Muscle layer of duodenum (tissue), 2 donors: ENCODE measurements around the gene RHBDD1.
A peak's percentile ranks its signal among the peaks of the same experiment; 100 is the strongest.

Source experiments
- H3K27ac ChIP-seq: one replicate; pipeline ENCODE4 v1.7.0; 2013; ENCODE audit warnings: mild to moderate bottlenecking, low read length
- H3K27me3 ChIP-seq: one replicate; pipeline ENCODE4 v1.7.0; 2013; ENCODE audit warnings: low read depth, mild to moderate bottlenecking, control low read depth, low read length
- H3K36me3 ChIP-seq, 2 donors: one replicate each; pipeline ENCODE4 v1.7.0; 2013; ENCODE audit warnings: low read length in 2 of 2, control low read depth in 1 of 2, mild to moderate bottlenecking in 1 of 2; ENCODE audit not compliant: insufficient read depth in 2 of 2, control insufficient read depth in 1 of 2
- H3K4me1 ChIP-seq, 2 donors: one replicate each; pipeline ENCODE4 v1.7.0; 2013; ENCODE audit warnings: low read length in 2 of 2, mild to moderate bottlenecking in 2 of 2, control low read depth in 1 of 2, moderate library complexity in 1 of 2; ENCODE audit not compliant: insufficient read depth in 2 of 2, control insufficient read depth in 1 of 2
- H3K4me3 ChIP-seq, 2 donors: one replicate each; pipeline ENCODE4 v1.7.0; 2013; ENCODE audit warnings: low read length in 2 of 2, low read depth in 1 of 2, mild to moderate bottlenecking in 1 of 2
- H3K9me3 ChIP-seq, 2 donors: one replicate each; pipeline ENCODE4 v1.7.0; 2013; ENCODE audit warnings: low read length in 2 of 2, control low read depth in 1 of 2, mild to moderate bottlenecking in 1 of 2; ENCODE audit not compliant: control insufficient read depth in 1 of 2
- donor health status: healthy.

Gene RHBDD1

GRCh38 chr2:226835796-226836547 lies at the start of gene RHBDD1:
TSS of gene RHBDD1 (plus strand) at chr2:226836054. CDS start at chr2:226864694, 28,640 bp downstream.
- H3K36me3 ChIP-seq = peaks cover 0 to 4% of the 10 kb centered on the region in 2 donors
- H3K4me3 ChIP-seq = peak within 1 kb of the TSS; percentile 70 to 79
- H3K4me1 ChIP-seq = peaks cover 12 to 20% of the 10 kb centered on the region in 2 donors
- no peaks in the 10 kb centered on the region for H3K9me3 ChIP-seq
- no peaks in the 10 kb centered on the region for H3K27me3 ChIP-seq
- peak within 1 kb of the TSS; percentile 99 for H3K27ac ChIP-seq

GRCh38 chr2:226788064-226788463 lies 47.8 kb upstream of the RHBDD1 start:
- Histone ChIP-seq H3K27ac (no peak overlapping the region), H3K4me3 (no peak overlapping the region), H3K4me1 (peaks cover 0 to 18% of the 10 kb centered on the region in 2 donors)

GRCh38 chr2:226788881-226789490 lies 46.9 kb upstream of the RHBDD1 start:
- peak overlapping the region; percentile 29 for H3K27ac ChIP-seq

More at GRCh38 chr2:226788064-226788463, 47.8 kb upstream of the RHBDD1 start:
- Histone ChIP-seq H3K27me3 (no peaks in the 10 kb centered on the region), H3K36me3 (no peaks in the 10 kb centered on the region), H3K9me3 (no peaks in the 10 kb centered on the region)

GRCh38 chr2:226790011-226790410 lies 45.8 kb upstream of the RHBDD1 start:
- Histone ChIP-seq H3K27me3 (no peaks in the 10 kb centered on the region), H3K9me3 (no peaks in the 10 kb centered on the region), H3K27ac (no peak overlapping the region), H3K4me1 (peaks cover 0 to 18% of the 10 kb centered on the region in 2 donors), H3K36me3 (no peaks in the 10 kb centered on the region), H3K4me3 (no peak overlapping the region)

More at GRCh38 chr2:226788881-226789490, 46.9 kb upstream of the RHBDD1 start:
- Histone ChIP-seq H3K27me3 (no peaks in the 10 kb centered on the region), H3K4me1 (peaks cover 0 to 18% of the 10 kb centered on the region in 2 donors), H3K36me3 (no peaks in the 10 kb centered on the region), H3K4me3 (no peak overlapping the region), H3K9me3 (no peaks in the 10 kb centered on the region)

- H3K4me3 ChIP-seq = peak overlapping the region; percentile 58 to 91
- H3K27ac ChIP-seq = peak overlapping the region; percentile 77
- peaks cover 0 to 22% of the 10 kb centered on the region in 2 donors for H3K4me1 ChIP-seq
- H3K27me3 ChIP-seq = no peaks in the 10 kb centered on the region
- no peaks in the 10 kb centered on the region for H3K36me3 ChIP-seq
- H3K9me3 ChIP-seq = no peaks in the 10 kb centered on the region
These were observed 45.4 kb upstream of the RHBDD1 start for GRCh38 chr2:226790431-226790830.

GRCh38 chr2:226791056-226791486 lies 44.8 kb upstream of the RHBDD1 start:
- Histone ChIP-seq H3K27ac (peak overlapping the region; percentile 77), H3K4me1 (peaks cover 0 to 28% of the 10 kb centered on the region in 2 donors), H3K9me3 (no peaks in the 10 kb centered on the region), H3K36me3 (no peaks in the 10 kb centered on the region), H3K27me3 (no peaks in the 10 kb centered on the region), H3K4me3 (peak overlapping the region; percentile 58 to 91)

- Histone ChIP-seq H3K27me3 (no peaks in the 10 kb centered on the region), H3K27ac (peak overlapping the region; percentile 77), H3K9me3 (no peaks in the 10 kb centered on the region), H3K36me3 (no peaks in the 10 kb centered on the region), H3K4me1 (peaks cover 0 to 31% of the 10 kb centered on the region in 2 donors), H3K4me3 (peak overlapping the region; percentile 68 to 91)
These were observed 44.3 kb upstream of the RHBDD1 start for GRCh38 chr2:226791487-226792081.

- H3K27ac ChIP-seq = peak overlapping the region; percentile 77
- H3K4me3 ChIP-seq = peak overlapping the region; percentile 68 to 91
These were observed 43.5 kb upstream of the RHBDD1 start for GRCh38 chr2:226792155-226792881.

GRCh38 chr2:226793646-226794045 lies 42.2 kb upstream of the RHBDD1 start:
- peak overlapping the region; percentile 77 for H3K27ac ChIP-seq
- H3K4me3 ChIP-seq = peak overlapping the region; percentile 63 to 91
- peaks cover 0 to 31% of the 10 kb centered on the region in 2 donors for H3K4me1 ChIP-seq
- no peaks in the 10 kb centered on the region for H3K27me3 ChIP-seq
- H3K36me3 ChIP-seq = no peaks in the 10 kb centered on the region
- H3K9me3 ChIP-seq = no peaks in the 10 kb centered on the region

More at GRCh38 chr2:226792155-226792881, 43.5 kb upstream of the RHBDD1 start:
- peaks cover 0 to 31% of the 10 kb centered on the region in 2 donors for H3K4me1 ChIP-seq
- H3K9me3 ChIP-seq = no peaks in the 10 kb centered on the region
- no peaks in the 10 kb centered on the region for H3K27me3 ChIP-seq
- no peaks in the 10 kb centered on the region for H3K36me3 ChIP-seq

- H3K36me3 ChIP-seq = no peaks in the 10 kb centered on the region
- H3K27me3 ChIP-seq = no peaks in the 10 kb centered on the region
- H3K9me3 ChIP-seq = no peaks in the 10 kb centered on the region
- H3K4me3 ChIP-seq = peak overlapping the region; percentile 63 to 91
- H3K4me1 ChIP-seq = peaks cover 0 to 31% of the 10 kb centered on the region in 2 donors
- H3K27ac ChIP-seq = peak overlapping the region; percentile 77
These were observed 41.6 kb upstream of the RHBDD1 start for GRCh38 chr2:226794196-226794661.
